K562 (cell line): ENCODE results near the gene CREB3L1. TPM values are rescaled to one million over a fixed set of nuclear protein-coding genes. Genes with fewer than 3 reads are reported as not detected.

Experiments
- ATAC-seq: fragments of 200-7000 bp; cut with Tn5 transposase; 3 replicates; pipeline ENCODE4 v1.9.1; 2020; ENCODE audit warnings: moderate library complexity
- BruUV-seq: library from RNA; stranded (reverse); fragments of 400-500 nt; replicated peaks from 2 replicates; lab custom pipeline; 2021; lab: Mats Ljungman, UMichigan
- CTCF ChIA-PET: fragments of 300-600 bp; formaldehyde crosslinking; extraction: SDS; loops from one replicate; lab custom pipeline; 2021; ENCODE audit warnings: low intra/inter-chr PET ratio; lab: Yijun Ruan, JAX
- POLR2A ChIA-PET: fragments of 300-600, 350-650 bp; sonication (Branson Sonifier 250); formaldehyde crosslinking; extraction: SDS; loops from one replicate; lab custom pipeline; 2021; ENCODE audit warnings: antibody characterized with exemption, inconsistent platforms; lab: Yijun Ruan, JAX
- DNase-seq, 4 experiments: peaks; one replicate each; pipeline versions ENCODE4 v3.0.0 to v3.0.0-alpha.2; 2011 to 2018; ENCODE audit warnings: low spot score in 3 of 4, mixed read lengths in 3 of 4; ENCODE audit errors: extremely low read depth in 1 of 4
- FAIRE-seq: peaks from 2 replicates; lab custom pipeline; 2011; peaks lifted over from hg19 to GRCh38; lab: Jason Lieb, UNC
- H2AFZ ChIP-seq: 2 replicates; pipeline ENCODE4 v1.6.0; 2011; ENCODE audit warnings: low read depth, low read length, control low read depth, inconsistent platforms
- H3K27ac ChIP-seq: fragments of 200-600 bp; 3 replicates; pipeline ENCODE4 v1.8.0; 2011; ENCODE audit warnings: low read depth, mild to moderate bottlenecking, control low read depth, inconsistent platforms, low read length, moderate library complexity, mixed read lengths; ENCODE audit errors: extremely low read depth
- H3K27me3 ChIP-seq, 2 experiments: fragments of 300-600 bp in 1 of 2; 2 replicates in 1 of 2; 3 replicates in 1 of 2; pipeline versions ENCODE4 v1.6.0 to v1.8.0; 2011; ENCODE audit warnings: inconsistent platforms in 2 of 2, low read length in 2 of 2, mild to moderate bottlenecking in 1 of 2, mixed read lengths in 1 of 2, moderate library complexity in 1 of 2; ENCODE audit not compliant: control insufficient read depth in 2 of 2, insufficient read depth in 2 of 2
- H3K36me3 ChIP-seq: fragments of 300-600 bp; 3 replicates; pipeline ENCODE4 v1.8.0; 2011; ENCODE audit warnings: mild to moderate bottlenecking, low read length, inconsistent platforms; ENCODE audit not compliant: control insufficient read depth, insufficient read depth
- H3K4me1 ChIP-seq, 2 experiments: fragments of 200-600 bp in 1 of 2; replicated peaks in 1 of 2; 2 replicates in 1 of 2; 3 replicates in 1 of 2; pipeline versions ENCODE4 v1.5.1 to v1.8.0; 2011; ENCODE audit warnings: inconsistent platforms in 2 of 2, low read length in 2 of 2, mild to moderate bottlenecking in 1 of 2, mixed read lengths in 1 of 2, moderate library complexity in 1 of 2; ENCODE audit not compliant: control insufficient read depth in 2 of 2, insufficient read depth in 2 of 2
- H3K4me2 ChIP-seq: 2 replicates; pipeline ENCODE4 v1.6.1; 2011; ENCODE audit warnings: low read length, control low read depth, inconsistent platforms, mixed read lengths; ENCODE audit not compliant: insufficient read depth
- H3K4me3 ChIP-seq: fragments of 200-600 bp; sonication (generic), shearing (Covaris generic); 2 replicates; pipeline ENCODE4 v1.5.1; 2016; ENCODE audit warnings: control low read depth, inconsistent platforms
- H3K79me2 ChIP-seq: fragments of 200-600 bp; 3 replicates; pipeline ENCODE4 v1.8.0; 2011; ENCODE audit warnings: low read length, inconsistent platforms; ENCODE audit not compliant: control insufficient read depth, insufficient read depth
- H3K9ac ChIP-seq, 2 experiments: 2 replicates each; pipeline versions ENCODE4 v1.6.0 to v1.6.1; 2011; ENCODE audit warnings: low read depth in 2 of 2, low read length in 2 of 2, control low read depth in 1 of 2, inconsistent platforms in 1 of 2, mild to moderate bottlenecking in 1 of 2, mixed read lengths in 1 of 2; ENCODE audit not compliant: insufficient read depth in 1 of 2
- H3K9me1 ChIP-seq: one replicate; pipeline ENCODE4 v1.6.0; 2011; ENCODE audit warnings: inconsistent platforms, mild to moderate bottlenecking, low read length, moderate library complexity; ENCODE audit not compliant: control insufficient read depth, insufficient read depth
- H3K9me3 ChIP-seq: replicated peaks from 2 replicates; pipeline ENCODE4 v1.5.1; 2011; ENCODE audit warnings: low read depth, low read length, inconsistent platforms; ENCODE audit not compliant: control insufficient read depth, insufficient read depth
- H4K20me1 ChIP-seq: replicated peaks from 2 replicates; pipeline ENCODE4 v1.6.1; 2011; ENCODE audit warnings: low read length, inconsistent platforms, mixed read lengths; ENCODE audit not compliant: control insufficient read depth, insufficient read depth
- ASH1L ChIP-seq: fragments of 450-650 bp; IDR thresholded peaks from 2 replicates; pipeline ENCODE4 v1.6.1; 2018; ENCODE audit warnings: borderline replicate concordance, mild to moderate bottlenecking, low read depth; ENCODE audit not compliant: partially characterized antibody
- BHLHE40 ChIP-seq: IDR thresholded peaks from 2 replicates; pipeline ENCODE4 v1.6.1; 2011; ENCODE audit warnings: low read length, improper control_type of control experiment
- CEBPG ChIP-seq, 3 experiments: fragments of 200-800 bp in 1 of 3; sonication (Bioruptor generic) in 1 of 3; sonication (generic) in 1 of 3; formaldehyde crosslinking in 1 of 3; IDR thresholded peaks in 2 of 3; conservative IDR thresholded peaks in 1 of 3; 2 replicates each; pipeline versions ENCODE4 v1.6.1 to v1.8.0; 2016 to 2022; ENCODE audit warnings: missing compliant biosample characterization in 2 of 3, missing genetic modification characterization in 2 of 3, mild to moderate bottlenecking in 1 of 3, missing genetic modification reagents in 1 of 3
- GATAD2B ChIP-seq: fragments of 450-650 bp; IDR thresholded peaks from 2 replicates; pipeline ENCODE4 v1.6.1; 2017; ENCODE audit warnings: mild to moderate bottlenecking, borderline replicate concordance
- LCOR ChIP-seq: sonication (generic); formaldehyde crosslinking; IDR thresholded peaks from 2 replicates; pipeline ENCODE4 v1.8.0; 2022; ENCODE audit warnings: mild to moderate bottlenecking, missing genetic modification reagents
- ZFX ChIP-seq: sonication (generic); formaldehyde crosslinking; IDR thresholded peaks from 2 replicates; pipeline ENCODE4 v1.8.0; 2022; ENCODE audit warnings: mild to moderate bottlenecking, missing genetic modification reagents, moderate library complexity
- WGBS: fragments of 100-300 bp; shearing (Covaris generic); methylation state at CpG from one replicate; pipeline ENCODE4 v1.1.6; 2016; ENCODE audit warnings: low coverage, mixed read lengths; ENCODE audit not compliant: insufficient coverage; ENCODE audit errors: missing lambda C conversion rate; 5-methylcytosine and 5-hydroxymethylcytosine counted together
- in situ Hi-C: fragments of 300-500 bp; cut with MboI; formaldehyde crosslinking; loops from 4 replicates; pipeline ENCODE4 v1.15.0; 2018; ENCODE audit warnings: inconsistent platforms, mixed read lengths
- intact Hi-C: fragments of 100-400 bp; cut with micrococcal nuclease; formaldehyde crosslinking; loops from 2 replicates; pipeline ENCODE4 v1.14.2; 2022
- polyA plus RNA-seq, 8 experiments: library from polyadenylated mRNA; depleted of rRNA in 4 of 8; stranded (reverse) in 5 of 8; unstranded in 3 of 8; fragments of >200 nt; fragmentation: Nextera tagmentation in 2 of 8; fragmentation: Illumina TruSeq in 1 of 8; extraction: Ambion mirVana in 2 of 8; extraction: Trizol in 1 of 8; gene quantifications; 2 replicates each; pipeline versions ENCODE4 v1.2.1 to v1.2.3, GENCODE V29; 2011 to 2014; ENCODE audit warnings: inconsistent platforms in 1 of 8, missing spikeins in 1 of 8
- total RNA-seq, 7 experiments: library from RNA; depleted of rRNA in 6 of 7; stranded (reverse); fragments of >200 nt in 6 of 7; fragmentation: Illumina TruSeq in 2 of 7; extraction: Trizol in 2 of 7; gene quantifications; 2 replicates each; pipeline versions ENCODE4 v1.2.1 to v1.2.3, GENCODE V29; 2011 to 2021; ENCODE audit warnings: low replicate concordance in 1 of 7

Gene CREB3L1
- total and polyA plus RNA-seq, 9 of the 15 experiments (the other 6 are each of a cell fraction or from before 2014, with no cell fraction given) = 1.2 to 27.6 (median 3.7) TPM

- POLR2A ChIA-PET = interaction anchor here (0.5 to 1.6 kb wide), 6 partner anchors 9 to 232 kb away, joined by 3 to 4 read pairs (median 4); no protein-coding TSS in a partner anchor
- Histone ChIP-seq H3K9me1 (no peaks in the 10 kb centered on the region), H3K36me3 (peaks cover 46% of the 10 kb centered on the region; the same call in 2 of the 3 replicates), H3K9me3 (no peaks in the 10 kb centered on the region), H3K4me3 (peak overlapping the region; percentile 77), H2AFZ (no peak overlapping the region), H4K20me1 (peaks cover 16% of the 10 kb centered on the region), H3K79me2 (peaks cover 54% of the 10 kb centered on the region), H3K4me1 (peaks cover 32 to 66% of the 10 kb centered on the region in 2 experiments), H3K9ac (peak overlapping the region; percentile 79 to 95), H3K27ac (peak overlapping the region; percentile 65; the same call in 1 of the 3 replicates), H3K27me3 (no peaks in the 10 kb centered on the region), H3K4me2 (peak overlapping the region; percentile 86)
- TF ChIP-seq BHLHE40 = no peak
- 0 out of 2 replicates have a peak, but pooled peaks have one; percentile 19 for TF ChIP-seq ZFX (CRISPR knock-in tag)
- no peak for TF ChIP-seq ASH1L
- no peak for TF ChIP-seq GATAD2B
- 0 out of 2 replicates have a peak, but pooled peaks have one; percentile 9 for TF ChIP-seq CEBPG (CRISPR knock-in tag; IDR thresholded peaks at IDR 0.05)
- no peak for TF ChIP-seq CEBPG (tag; conservative IDR thresholded peaks at IDR 0.05 in 1 of 2, IDR thresholded peaks at IDR 0.05 in 1 of 2)
- no peak for TF ChIP-seq LCOR
- 70% methylated on average over 18 of the region's 18 CpGs for WGBS
- in situ Hi-C loops (no loop called here), intact Hi-C loops (no loop called here)
- no TSS peak for BruUV-seq
- FAIRE-seq (no peak), DNase-seq (no peak), ATAC-seq (no peak)
- CTCF ChIA-PET = no interaction called here
Observed at GRCh38 chr11:46348566-46349401, 71.3 kb downstream of the CREB3L1 start.
